HG02798 (cell line): ENCODE results near the gene ABCA3.
"Not testable (repeated sequence)": the region's sequence is repeated elsewhere in the genome, so short reads cannot be mapped to it uniquely, and the experiment has no call there.

Experiments used
- ATAC-seq: cut with Tn5 transposase; IDR thresholded peaks from one replicate; pipeline ENCODE4 v1.9.1; 2021; ENCODE audit warnings: mild to moderate bottlenecking; ENCODE audit not compliant: unreplicated experiment, poor library complexity

ABCA3 gene

DNA sequence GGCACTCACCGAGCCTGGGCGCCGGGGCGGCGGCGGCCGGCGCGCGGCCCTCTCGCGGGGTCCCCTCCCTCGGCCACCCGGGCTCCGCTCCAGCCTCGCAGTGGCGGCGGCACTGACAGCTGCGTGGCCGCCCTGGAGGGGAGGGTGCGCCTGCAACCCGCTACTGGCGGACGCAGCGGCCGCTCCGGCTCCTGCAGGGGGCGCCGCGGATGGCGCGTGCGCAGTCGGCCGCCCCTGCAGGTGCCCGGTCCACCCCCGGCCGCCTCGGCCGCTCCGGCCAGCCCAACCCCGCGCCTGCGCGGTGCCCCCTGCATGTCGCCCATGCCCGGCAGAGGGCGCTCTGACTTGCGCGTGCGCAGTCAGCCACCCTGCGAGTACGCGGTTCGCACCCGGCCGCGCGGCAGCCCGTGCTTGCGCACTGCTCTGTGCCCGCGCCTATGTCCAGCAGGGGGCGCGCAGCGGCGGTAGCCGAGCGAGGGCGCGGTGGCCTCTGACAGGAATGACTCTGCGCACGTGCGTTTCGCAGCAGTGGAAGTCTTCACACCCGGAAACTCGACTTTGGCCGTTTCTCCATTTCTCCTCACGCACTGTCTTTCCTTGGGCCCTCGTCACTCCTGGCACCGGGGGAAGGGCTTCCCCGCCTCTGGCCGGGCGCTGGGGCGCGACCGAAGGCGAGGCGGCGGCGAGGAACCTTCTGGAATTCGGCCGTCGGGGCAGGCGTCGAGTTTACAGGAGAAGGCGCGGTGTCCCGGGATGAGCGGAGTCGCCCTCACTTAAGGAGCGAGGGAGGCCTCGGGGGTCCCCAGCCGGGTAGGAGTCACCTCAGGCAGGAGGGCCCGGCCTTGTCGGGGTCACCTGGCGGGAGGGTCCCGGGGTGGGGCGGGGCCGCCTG is at the start of gene ABCA3:
Gene ABCA3, minus strand, starts transcription at position 165 of the 892 bp plus-strand sequence. CDS start 14,262 bp downstream, outside the sequence.
- ATAC-seq: peak; percentile 87

GRCh38 chr16:2388875-2389433 is 48.4 kb upstream of the ABCA3 start:
- ATAC-seq: no peak

DNA sequence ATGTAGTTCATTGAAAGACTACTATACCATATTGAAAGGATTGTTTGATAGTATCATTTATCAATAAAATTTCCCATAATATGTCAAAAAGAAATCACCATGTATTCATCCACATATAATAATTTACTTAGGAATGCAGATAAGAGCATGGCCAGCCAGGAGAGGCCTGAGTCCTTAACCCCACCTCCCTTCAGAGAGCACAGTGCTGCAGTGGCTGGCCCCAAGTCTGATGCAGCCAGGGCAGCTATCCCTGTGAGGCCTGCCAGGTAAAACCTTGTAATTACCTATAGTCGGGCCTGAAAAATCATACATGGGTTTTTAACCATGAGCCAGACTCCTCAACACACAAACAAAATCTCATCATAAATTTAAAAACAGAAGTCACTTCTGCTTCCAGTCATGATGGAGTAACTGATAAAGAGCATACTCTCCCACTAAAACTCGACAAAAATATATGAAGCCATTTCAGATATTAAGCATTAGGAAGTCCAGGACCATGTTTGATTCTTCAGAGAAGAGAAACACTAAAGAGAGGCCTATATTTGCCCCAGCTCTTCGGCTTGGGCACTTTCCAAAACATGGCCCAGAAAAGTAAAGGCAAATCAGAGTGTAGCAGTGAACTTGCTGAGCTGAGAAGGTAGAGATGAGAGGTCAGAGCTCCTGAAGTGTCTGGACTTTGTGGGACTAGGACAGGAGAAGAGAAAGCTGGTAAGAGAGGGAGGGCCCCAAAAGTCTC is 47.8 kb upstream of the ABCA3 start:
- ATAC-seq: no peak

DNA sequence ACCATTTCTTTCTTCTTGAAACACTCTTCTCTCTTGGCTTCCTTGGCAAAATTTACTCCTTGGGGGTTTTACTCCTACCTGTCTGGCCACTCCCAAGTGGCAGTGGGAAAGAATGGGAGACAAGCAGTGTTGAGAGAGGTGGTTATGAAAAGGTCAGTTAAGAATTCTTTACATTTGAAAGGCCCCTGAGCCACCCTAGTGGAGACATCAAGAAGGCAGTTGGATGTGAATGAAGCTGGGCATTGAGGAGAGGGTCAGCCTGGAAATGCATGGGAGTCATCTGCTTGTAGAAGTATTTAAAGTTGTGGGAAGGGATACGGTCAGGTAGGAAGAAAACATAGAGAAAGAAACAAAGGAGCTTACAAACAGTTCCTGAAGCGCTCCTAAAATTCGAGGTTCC is 46.5 kb upstream of the ABCA3 start:
- no peak for ATAC-seq

- ATAC-seq: not testable (repeated sequence)
These were observed 45.5 kb upstream of the ABCA3 start for GRCh38 chr16:2385982-2386381.

- no peak for ATAC-seq
These were observed 44.8 kb upstream of the ABCA3 start for GRCh38 chr16:2385190-2385836.

- no peak for ATAC-seq
These were observed 43.9 kb upstream of the ABCA3 start for GRCh38 chr16:2384426-2384825.

DNA sequence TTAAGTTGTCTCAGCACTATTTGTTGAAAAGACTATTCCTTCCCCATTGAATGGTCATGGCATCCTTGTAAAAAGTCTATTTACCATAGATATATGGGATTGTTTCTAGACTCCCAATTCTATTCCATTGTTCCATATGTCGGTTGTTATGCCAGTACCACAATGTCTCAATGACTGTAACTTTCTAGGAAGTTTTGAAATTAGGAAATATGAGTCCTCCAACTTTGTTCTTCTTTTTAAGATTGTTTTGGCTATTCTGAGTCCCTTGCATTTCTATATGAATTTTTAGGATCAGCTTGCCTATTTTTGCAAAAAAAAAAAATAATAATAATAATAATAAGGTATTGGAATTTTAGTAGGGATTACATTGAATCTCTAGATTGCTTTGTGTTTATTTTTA is 43.0 kb upstream of the ABCA3 start:
- no peak for ATAC-seq

- no peak for ATAC-seq
These were observed 34.1 kb upstream of the ABCA3 start for GRCh38 chr16:2374644-2375043.

DNA sequence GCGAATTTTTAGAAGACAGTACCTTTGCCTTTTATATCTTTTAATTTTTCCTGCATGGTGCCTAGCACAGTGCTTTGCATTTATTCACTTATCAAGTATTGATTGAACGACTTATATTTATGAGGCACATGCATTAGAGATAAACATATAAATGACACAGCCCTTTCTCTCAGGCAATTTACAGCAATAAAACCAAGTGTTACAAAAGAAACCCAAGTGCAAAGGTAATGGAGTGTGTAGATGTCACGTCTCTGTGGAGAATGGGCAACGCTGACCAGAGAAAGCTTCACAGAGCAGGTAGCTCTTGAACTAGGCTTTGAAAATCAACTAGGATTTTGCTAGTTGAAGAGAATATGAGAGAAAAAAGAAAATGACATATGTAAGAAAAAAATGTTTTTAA is 32.6 kb upstream of the ABCA3 start:
- ATAC-seq: no peak

DNA sequence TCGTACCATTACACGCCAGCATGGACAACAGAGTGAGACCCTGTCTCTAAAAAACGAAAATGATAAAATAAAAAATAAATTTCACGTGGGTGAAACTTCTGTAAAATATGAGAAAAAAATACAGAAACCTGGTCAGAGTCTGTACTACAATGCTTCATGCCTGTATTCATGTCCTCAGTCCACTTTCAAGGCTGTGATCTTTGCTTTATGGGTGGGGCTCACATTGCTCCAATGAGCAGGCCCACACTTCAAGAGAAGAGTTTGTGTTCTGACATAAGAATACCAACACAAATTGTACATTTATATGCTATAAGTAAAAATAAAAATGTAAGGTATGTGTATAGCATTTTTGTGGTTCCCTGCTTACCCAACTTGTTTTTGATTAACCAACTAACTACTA is 32.2 kb upstream of the ABCA3 start:
- ATAC-seq: no peak

- ATAC-seq: no peak
These were observed 30.9 kb upstream of the ABCA3 start for GRCh38 chr16:2371421-2371820.

- ATAC-seq: no peak
These were observed 30.2 kb upstream of the ABCA3 start for GRCh38 chr16:2370721-2371120.

DNA sequence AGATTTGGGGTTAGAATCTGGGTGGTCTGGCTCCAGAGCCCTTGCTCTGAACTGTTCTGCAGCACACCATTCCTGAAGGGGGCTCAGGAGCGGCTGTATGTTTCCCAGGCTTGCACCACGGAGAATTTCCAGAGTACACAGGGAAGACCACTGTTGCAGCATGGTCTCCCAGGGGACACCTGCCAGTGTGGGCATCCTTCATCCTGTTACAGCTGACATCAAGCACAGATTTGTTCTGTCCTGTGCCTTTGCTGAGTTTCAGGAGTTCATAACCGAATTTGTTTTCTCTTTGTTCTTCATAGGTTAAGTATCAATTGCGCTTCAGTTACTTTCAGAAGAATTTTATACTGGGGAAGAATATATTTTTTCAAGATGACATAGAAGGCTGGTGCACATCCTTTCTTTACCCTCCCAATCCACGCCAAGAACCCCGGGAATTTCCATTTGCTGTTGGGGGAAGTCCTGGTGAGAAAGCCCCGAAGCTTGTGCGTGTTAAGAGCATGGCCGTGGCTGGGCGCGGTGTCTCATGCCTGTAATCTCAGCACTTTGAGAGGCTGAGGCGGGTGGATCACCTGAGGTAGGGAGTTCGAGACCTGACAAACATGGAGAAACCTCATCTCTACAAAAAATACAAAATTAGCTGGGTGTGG is 26.3 kb upstream of the ABCA3 start:
- ATAC-seq: no peak

DNA sequence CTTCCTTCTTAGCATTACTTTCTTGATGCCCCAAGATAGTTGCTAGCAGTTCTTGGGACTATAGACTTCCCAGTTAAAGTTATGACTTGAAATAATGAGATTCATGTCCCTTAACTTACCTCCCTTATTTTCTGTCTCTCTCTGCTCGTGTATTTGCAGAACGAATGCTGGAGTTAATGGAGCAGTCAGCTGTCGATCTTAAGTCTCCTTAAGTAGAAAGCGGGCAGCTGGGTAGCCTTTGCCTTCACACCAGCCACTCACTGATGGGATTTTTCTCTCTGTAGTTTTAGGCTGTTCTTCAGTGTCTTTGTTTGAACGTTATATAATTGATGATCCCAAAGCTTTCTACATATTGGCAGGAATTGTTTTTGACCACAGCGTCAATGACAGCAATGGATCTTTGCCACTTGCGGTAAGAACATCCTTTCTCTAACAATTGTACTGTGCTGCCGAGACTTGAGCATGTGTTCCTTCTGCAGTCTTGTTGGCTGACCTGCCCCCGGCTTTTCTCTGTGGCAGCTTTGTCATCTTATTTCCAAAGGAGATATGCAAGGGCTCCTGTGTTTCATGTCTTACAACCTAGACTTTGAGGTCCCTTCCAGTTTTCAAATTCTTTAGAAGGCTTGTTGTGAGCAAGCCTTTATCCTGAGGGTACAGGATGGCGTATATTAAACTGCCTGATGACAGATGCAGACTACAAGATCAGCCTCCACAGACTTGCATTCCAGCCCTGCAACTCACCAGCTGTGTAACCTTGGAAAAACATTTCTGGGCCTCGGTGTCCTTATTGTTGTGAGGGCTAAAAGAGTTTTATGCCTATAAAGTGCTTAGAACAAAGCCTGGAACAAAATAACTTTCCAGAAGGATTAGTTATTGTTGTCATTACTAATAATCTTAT is 25.1 kb upstream of the ABCA3 start:
- ATAC-seq: no peak

- no peak for ATAC-seq
These were observed 24.2 kb upstream of the ABCA3 start for GRCh38 chr16:2364638-2365210.

DNA sequence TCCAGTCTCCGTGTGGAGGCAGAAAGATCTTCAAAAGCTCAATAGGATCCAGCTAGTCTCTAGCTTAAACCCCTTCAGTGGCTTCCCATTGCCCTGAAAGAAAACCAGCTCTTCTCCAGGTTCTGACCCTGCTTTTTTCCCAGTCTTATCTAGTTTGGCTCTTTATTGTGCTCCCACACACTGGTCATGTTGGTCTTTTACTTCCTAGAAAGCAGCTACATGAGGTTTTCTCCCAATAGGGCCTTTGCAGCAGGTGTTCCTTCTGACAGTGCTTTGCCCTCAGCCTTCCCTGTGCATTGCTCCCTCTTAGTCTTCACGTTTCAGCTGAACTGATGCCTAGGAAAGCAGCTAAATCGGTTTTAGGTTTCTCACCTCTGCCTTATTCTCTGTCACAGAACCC is 21.7 kb upstream of the ABCA3 start:
- no peak for ATAC-seq

- no peak for ATAC-seq
These were observed 20.6 kb upstream of the ABCA3 start for GRCh38 chr16:2361129-2361528.

GRCh38 chr16:2359919-2360318 is 19.4 kb upstream of the ABCA3 start:
- no peak for ATAC-seq
